K562 (cell line): ENCODE measurements around the gene GEMIN7. TPM values are rescaled to one million over a fixed set of nuclear protein-coding genes. Genes with fewer than 3 reads are reported as not detected.

Source experiments
- ATF4 ChIP-seq: fragments of 450-650 bp; formaldehyde crosslinking; IDR thresholded peaks from 2 replicates; pipeline ENCODE4 v1.4.0; 2022; ENCODE audit warnings: mild to moderate bottlenecking, moderate library complexity
- CHD7 ChIP-seq: fragments of 200-600 bp; sonication (generic); IDR thresholded peaks from one replicate; pipeline ENCODE4 v1.6.1; 2012; ENCODE audit warnings: mild to moderate bottlenecking, low read depth, low read length, inconsistent platforms
- CTCF ChIP-seq, 3 experiments: IDR thresholded peaks in 2 of 3; conservative IDR thresholded peaks in 1 of 3; 2 replicates each; pipeline ENCODE4 v1.5.1; 2011 to 2012; ENCODE audit warnings: low read length in 3 of 3, mild to moderate bottlenecking in 3 of 3, control low read depth in 2 of 3, improper control_type of control experiment in 1 of 3, inconsistent platforms in 1 of 3, low read depth in 1 of 3, mixed read lengths in 1 of 3, moderate library complexity in 1 of 3; ENCODE audit not compliant: insufficient read depth in 2 of 3
- CTCFL ChIP-seq: IDR thresholded peaks from 2 replicates; pipeline ENCODE4 v1.6.1; 2011; ENCODE audit warnings: borderline replicate concordance, low read depth, mild to moderate bottlenecking, moderate library complexity, low read length; ENCODE audit not compliant: insufficient read depth, poor library complexity, severe bottlenecking
- EZH2 ChIP-seq: IDR thresholded peaks from 2 replicates; pipeline ENCODE4 v1.6.1; 2012; ENCODE audit warnings: low read depth, mild to moderate bottlenecking, inconsistent platforms, low read length, borderline replicate concordance
- TBL1XR1 ChIP-seq, 2 experiments: IDR thresholded peaks; 2 replicates each; pipeline ENCODE4 v1.6.1; 2012; ENCODE audit warnings: improper control_type of control experiment in 2 of 2, low read length in 2 of 2, mild to moderate bottlenecking in 1 of 2
- polyA plus RNA-seq, 8 experiments: library from polyadenylated mRNA; depleted of rRNA in 4 of 8; stranded (reverse) in 5 of 8; unstranded in 3 of 8; fragments of >200 nt; fragmentation: Nextera tagmentation in 2 of 8; fragmentation: Illumina TruSeq in 1 of 8; extraction: Ambion mirVana in 2 of 8; extraction: Trizol in 1 of 8; gene quantifications; 2 replicates each; pipeline versions ENCODE4 v1.2.1 to v1.2.3, GENCODE V29; 2011 to 2014; ENCODE audit warnings: inconsistent platforms in 1 of 8, missing spikeins in 1 of 8
- total RNA-seq, 7 experiments: library from RNA; depleted of rRNA in 6 of 7; stranded (reverse); fragments of >200 nt in 6 of 7; fragmentation: Illumina TruSeq in 2 of 7; extraction: Trizol in 2 of 7; gene quantifications; 2 replicates each; pipeline versions ENCODE4 v1.2.1 to v1.2.3, GENCODE V29; 2011 to 2021; ENCODE audit warnings: low replicate concordance in 1 of 7

The GEMIN7 gene
- total and polyA plus RNA-seq, 9 of the 15 experiments (the other 6 are each of a cell fraction or from before 2014, with no cell fraction given): 23.1 to 124 (median 54.9) TPM

GRCh38 chr19:45059258-45059965 is 19.6 kb upstream of the GEMIN7 start (continued):
- no peak for TF ChIP-seq CHD7
- TF ChIP-seq EZH2: no peak
- TF ChIP-seq TBL1XR1 (IDR thresholded peaks at IDR 0.05; ENCODE audit: low read length in 2 of 2): no peak
- TF ChIP-seq CTCF (IDR thresholded peaks at IDR 0.05 in 2 of 3, conservative IDR thresholded peaks at IDR 0.05 in 1 of 3; ENCODE audit: insufficient read depth in 2 of 3, low read depth in 1 of 3, low read length in 3 of 3): peak; percentile 89 to 92 (median 92)
- no peak for TF ChIP-seq ATF4 (CRISPR knock-in tag)
- TF ChIP-seq CTCFL: peak; percentile 89
